Measurements from ENCODE around the gene OR4D5.

OR4D5 gene

DNA sequence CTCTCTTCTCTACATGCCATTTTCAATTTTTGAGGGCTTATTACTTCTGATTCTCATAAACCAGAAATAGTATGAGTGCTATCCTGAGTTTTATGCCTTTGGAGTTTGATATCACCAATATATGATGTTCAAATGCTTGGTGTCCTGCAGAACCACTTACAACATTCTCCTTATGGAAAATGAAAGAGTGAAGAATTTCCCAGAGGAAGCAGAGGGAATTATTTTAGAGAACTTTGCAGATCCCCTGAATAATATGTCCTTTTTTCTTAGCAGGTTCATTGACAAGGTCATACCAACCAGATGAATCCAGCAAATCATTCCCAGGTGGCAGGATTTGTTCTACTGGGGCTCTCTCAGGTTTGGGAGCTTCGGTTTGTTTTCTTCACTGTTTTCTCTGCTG, at the start of gene OR4D5:
OR4D5 (plus strand) TSS at position 301 of the 400 bp plus-strand sequence; CDS start at position 301, 0 bp downstream.
- no peak for DNase-seq

DNA sequence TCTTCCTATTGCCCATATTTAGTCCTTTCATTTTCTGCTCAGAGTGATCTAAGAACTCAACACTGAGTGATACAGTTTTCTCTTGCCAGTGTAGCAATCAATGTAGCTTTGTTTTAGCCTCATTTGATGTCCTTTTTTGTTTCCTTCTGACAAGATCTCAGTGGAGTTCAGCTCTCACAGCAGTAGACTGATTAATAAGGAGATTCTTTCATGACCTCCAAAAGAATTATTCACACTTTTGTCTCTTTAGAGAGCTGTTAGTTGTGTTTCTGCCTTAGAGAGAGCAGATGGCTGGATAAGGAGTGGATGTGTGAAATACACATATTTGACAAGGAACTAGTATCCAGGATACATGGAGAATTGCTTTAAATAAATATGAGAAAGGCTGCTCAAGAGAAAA, 47.4 kb upstream of the OR4D5 start:
- DNase-seq, result no peak

DNA sequence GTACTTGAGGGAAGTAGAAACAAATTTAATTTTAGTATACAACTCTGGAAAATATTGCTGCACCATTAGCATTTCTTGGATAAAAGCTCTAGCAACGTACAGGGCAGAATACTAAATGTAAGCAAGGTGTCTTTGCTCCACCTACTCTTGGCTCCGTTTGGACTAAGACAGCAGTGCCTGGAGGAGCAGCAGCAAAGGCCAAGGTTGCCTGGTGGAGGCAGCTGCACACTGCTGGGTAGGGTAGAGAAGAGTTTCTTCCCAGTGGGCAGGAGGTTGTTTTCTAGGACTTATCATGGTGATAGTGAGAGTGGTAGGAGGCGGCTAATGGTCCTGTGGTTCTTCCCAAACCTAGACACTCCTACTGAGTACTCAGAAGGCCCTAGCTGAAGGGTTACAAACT, 39.6 kb upstream of the OR4D5 start:
- no peak for DNase-seq

DNA sequence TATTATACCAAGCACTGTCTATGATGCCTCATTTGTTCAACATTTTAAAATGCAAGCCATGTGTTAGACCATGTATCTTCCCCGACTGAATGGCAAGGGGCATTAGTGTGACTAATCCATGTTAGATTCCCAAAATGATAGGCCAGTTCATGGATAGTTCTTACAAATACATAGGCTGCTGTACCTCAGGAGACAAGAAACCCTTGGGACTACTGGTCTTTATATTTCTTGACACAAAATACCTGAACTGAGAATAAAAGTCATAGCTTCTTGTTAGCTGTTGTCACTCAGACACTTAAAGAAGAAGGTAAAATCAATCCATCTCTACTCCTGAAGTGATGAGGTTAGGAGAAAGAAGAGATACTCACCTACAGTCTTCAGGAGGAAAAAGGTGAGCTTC, 37.5 kb upstream of the OR4D5 start, which contains the start of gene OR8D4:
OR8D4 (plus strand) TSS at position 301 of the 400 bp plus-strand sequence. CDS start 4,265 bp downstream, outside the sequence.
- no peak for DNase-seq

DNA sequence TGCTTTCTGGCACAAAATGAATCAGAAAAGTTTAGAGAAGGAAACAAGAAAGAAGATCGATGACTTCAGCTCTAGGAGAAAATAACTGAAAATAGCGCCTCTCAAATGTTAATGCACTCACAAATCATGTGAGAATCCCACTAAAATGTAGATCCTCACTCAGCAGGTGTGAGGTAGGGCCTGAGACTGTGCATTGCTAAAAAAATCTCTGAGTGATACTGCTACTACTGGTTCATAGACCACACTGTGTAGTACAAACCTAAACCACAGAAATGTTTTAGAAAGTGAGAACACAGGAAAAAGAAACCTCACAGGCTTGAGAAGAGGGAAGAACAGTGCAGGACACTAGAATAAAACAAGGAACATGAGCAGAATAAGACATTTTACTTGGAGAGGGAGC, 35.5 kb upstream of the OR4D5 start:
- no peak for DNase-seq

DNA sequence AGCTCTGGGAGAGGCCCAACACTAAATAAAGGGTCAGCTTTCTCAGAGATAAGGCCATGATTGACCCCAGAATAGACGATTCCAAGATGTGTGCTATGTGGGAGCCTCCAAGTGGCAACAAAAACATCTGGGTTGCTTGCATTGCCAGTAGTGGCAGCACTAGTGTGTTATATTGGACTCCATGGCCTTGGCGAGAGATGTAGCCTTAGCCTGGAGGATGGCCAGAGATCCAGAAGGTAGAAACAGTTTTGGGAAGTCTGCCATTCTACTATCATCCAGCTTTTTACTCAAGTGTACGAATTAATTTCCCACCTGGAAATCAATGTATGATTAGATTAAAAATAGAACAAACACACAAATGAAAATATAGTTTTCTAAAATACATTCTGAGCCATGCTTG, 34.5 kb upstream of the OR4D5 start:
- no peak for DNase-seq

DNA sequence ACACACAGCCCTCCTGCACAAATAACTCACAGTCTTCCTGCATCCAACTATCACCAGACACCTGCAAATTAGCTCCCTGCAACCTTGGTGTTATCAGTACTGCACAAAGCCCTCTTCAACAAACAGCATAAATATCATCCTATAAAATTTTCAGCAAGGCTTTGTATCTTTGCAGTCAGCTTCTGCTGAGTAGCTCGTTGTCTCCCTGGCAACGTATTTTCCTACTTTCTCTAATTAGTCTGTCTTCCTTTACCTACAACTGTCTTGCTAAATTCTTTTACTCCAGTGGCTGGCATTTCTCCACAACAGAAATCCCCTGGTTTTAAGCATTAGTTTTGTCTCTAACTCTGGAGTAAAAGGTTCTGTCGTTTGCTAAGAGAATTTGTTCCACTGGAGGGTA, 33.6 kb upstream of the OR4D5 start:
- no peak for DNase-seq

DNA sequence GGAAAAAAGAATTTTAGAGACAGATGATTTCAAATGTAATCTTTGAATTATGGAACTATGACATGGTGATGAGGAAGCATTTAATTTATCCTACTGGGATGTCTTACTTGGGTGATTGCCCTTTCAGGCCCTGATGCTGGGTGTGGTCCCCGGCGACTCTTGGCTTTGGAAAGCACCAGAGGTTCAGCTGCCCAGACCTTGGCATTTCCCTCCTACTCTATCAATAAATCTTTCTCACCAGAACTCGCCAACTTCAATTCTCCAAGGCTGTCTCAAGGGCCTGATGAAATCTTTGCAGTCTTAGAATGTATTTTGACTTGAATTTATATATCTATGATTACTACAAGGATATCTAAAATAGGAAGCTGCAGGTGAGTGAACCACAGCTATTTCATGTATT, 18.5 kb upstream of the OR4D5 start:
- DNase-seq, result no peak

DNA sequence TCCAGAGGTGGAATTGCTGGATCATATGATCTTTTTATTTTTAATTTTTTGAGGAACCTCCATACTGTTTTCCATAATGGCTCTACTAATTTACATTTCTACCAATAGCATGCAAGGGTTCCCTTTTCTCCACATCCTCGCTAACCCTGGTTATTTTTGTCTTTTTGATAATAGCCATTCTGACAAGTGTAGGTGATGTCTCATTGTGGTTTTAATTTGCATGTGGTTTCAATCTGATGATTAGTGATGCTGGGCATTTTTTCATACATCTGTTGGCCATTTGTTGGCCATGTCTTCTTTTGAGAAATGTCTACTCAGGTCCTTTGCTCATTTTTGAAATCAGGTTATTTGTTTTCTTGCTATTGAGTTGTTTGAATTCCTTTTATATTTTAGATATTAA, 15.4 kb upstream of the OR4D5 start:
- no peak for DNase-seq

DNA sequence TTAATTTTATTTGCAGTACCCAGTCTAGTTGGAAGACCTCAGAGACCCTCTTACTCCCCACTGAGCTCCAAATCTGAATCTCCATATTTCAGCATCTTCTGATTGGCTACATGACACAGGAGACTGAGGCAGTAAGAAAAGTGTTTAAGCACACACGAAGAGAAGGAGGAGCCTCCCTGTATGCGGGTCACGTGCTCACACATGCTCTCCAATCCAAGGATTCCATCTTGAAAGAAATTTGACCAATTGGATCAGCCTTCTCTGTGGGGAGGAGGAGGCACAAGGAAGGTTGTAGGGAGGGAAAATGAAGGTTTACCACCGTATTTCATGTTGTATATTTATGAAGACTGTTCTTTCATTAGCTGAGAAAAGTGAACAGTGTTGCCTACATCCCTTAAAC, 3.0 kb downstream of the OR4D5 start:
- no peak for DNase-seq

DNA sequence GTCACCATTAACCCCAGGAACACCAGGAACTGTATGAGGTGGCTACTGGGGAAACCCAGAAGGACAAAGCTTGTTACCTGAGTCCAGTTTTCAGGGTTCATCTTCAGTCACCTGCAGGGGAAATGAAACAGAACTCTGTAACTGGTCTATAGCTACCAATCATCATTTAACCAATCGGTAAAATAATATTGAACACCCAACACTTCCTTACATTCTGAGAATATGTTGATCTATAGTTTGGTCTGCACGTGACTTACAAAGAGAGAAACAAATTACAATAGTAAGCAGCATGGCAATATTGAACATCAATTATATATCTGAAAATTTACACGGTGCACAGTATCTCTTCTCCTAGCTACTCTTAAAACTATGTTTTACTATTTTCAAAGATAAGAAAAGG, 4.3 kb downstream of the OR4D5 start, which contains the start of gene OR6T1:
OR6T1 (minus strand) TSS at position 101 of the 400 bp plus-strand sequence; CDS start at position 101, 0 bp downstream.
- DNase-seq, result no peak

DNA sequence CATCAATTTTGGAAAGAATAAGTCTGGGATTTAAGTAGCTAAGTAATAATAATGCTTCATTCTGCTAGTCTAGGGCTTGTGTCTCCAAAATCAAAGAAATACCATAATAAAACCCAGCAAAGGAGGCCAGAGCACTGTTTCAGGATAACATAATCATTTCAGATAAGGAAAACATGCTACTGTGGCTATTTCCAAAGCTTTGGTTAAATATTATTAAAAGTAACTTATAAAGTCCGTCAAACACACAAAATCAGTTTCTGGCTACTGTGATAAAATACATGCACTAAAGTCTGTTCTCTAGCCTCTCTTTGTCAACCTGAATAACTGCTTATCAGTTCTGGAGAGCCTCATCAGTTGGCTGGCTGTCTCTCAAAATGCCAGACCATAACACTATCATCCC, 5.7 kb downstream of the OR4D5 start:
- no peak for DNase-seq

DNA sequence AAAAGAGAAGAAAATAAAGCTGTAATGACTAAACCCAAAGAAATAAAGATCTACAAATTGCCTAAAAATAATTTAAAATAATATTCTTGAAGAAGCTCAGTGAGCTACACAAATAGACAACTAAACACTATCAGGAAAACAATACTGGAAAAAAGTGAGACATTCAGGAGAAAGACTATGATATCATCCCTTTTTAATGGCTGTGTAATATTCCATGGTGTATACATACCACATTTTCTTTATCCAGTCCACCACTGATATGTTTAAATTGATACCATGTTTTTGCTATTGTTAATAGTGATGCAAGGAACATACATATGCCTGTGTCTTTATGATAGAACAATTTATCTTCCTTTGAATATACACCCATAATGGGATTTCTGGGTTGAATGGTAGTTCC, 17.3 kb downstream of the OR4D5 start:
- DNase-seq, result no peak

DNA sequence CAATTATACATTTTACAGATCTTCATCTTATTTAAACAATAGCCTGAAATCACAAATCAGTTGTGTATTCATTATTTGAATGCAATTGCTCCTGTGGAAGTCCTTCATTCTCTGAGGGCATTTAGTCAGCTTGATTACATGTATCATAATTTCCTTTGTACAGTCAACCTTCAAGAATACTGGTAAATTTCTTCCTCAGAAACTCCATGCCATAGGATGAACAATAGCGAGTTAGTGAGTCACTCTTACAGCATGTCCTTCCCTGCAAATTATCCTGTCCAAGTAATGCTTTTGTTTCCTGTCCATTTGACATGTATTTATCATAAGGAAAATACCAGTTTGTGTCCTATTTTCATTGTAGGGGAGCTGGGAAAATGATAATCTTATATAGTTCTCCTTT, 34.4 kb downstream of the OR4D5 start:
- no peak for DNase-seq

DNA sequence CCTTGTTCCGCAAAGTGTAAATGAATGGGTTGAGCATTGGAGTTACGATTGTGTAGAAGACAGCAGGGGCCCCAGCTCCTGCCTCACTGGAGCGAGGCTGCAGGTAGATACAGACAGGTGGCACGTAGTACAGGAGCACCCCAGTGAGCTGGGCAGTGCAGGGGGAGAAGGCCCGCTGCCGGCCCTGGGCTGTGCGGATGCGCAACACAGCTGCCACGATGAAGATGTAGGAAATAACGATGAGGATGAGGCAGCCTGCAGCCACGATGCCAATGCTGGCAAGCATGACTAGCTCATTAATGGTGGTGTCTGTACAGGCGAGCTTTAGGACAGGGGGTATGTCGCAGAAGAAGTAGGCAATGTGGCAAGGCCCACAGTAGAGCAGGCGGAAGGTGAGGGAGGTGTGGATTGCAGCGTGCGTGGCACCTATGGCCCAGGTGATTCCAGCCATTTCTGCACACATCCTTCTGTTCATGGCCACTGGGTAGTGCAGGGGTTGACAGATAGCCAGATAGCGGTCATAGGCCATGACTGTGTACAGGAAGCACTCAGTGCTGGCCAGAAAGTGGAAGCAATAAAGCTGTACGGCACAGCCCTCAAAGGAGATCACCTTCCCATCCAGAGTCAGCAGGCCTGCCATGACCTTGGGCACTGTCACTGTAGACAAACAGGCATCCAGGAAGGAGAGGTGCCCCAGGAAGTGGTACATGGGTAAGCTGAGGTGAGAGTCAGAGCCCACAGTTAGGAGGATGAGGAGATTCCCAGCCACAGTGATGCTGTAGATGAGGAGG, 37.5 kb downstream of the OR4D5 start:
- no peak for DNase-seq

DNA sequence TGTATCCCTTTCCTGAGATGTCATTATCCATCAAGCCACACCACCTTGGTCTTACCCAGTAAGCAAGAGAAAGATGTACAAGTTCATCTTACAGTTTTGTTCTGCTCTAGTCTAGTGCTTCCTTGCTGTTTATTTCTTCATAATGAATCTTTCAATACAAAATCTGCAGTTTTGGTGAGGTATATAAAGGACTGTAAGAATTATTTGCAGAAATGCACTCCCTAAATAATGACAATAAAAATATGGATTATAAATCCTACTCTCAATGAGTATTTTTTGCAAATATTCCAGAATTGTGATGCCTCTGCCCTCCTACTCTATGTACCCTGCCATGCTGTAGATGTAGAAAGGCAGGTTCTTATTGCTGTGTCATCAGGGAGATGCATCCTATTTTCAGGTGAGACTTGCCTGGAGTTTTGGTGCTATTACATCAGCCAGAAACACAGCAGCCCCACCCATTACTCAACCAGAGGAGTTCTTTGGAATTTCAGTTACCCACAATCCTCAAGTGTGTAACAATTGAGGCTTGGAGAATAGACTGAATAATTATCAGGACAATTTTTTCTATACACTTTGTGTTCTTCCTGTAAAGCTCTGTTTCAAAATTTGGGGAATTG, 38.4 kb downstream of the OR4D5 start, which contains the start of gene OR10S1:
OR10S1 (minus strand) TSS at position 51 of the 617 bp plus-strand sequence. CDS start 117 bp downstream, outside the sequence.
- no peak for DNase-seq

DNA sequence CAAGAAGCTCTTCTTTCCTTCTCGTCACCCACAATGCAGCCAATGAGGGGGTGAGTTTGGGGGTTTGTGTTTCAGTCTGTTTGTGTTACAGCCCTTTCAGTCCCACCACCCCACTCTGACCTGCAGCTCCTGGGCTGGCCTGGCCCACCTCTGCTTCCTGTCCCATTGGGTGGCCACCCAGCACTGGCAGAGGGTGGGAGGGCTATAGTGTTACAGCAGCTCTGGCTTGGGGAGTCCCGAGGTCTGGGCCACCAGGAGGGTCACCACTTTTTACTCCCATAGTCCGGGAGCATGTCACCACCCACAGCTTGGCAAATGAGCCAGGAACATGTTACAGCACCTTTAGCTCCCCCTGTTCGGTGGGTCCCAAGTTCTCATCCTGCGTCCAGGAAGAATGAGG, 39.9 kb downstream of the OR4D5 start:
- DNase-seq, result no peak

All from NCI-H69 (cell line).